ENCODE results near the gene KCND3.

The KCND3 gene

GRCh38 chr1:111798580-111798979 is 190.9 kb downstream of the KCND3 start:
- H3K4me3 ChIP-seq (ENCODE audit: low read length) = no peak overlapping the region
- no peak overlapping the region for H3K27ac ChIP-seq (ENCODE audit: low read length)
- H3K9me3 ChIP-seq (ENCODE audit: insufficient read depth, low read length) = no peaks in the 10 kb centered on the region
- no peaks in the 10 kb centered on the region for H3K36me3 ChIP-seq (replicated peaks; ENCODE audit: low read depth, low read length)
- no peak overlapping the region for H2AFZ ChIP-seq (ENCODE audit: low read depth, low read length)
- no peaks in the 10 kb centered on the region for H3K79me2 ChIP-seq (ENCODE audit: low read length)
- no peak overlapping the region for H3K9ac ChIP-seq (ENCODE audit: low read length)
- no peak overlapping the region for H3K4me2 ChIP-seq (ENCODE audit: low read length)
- no peaks in the 10 kb centered on the region for H3K4me1 ChIP-seq (ENCODE audit: low read length)
- no peak for TF ChIP-seq EZH2phosphoT487 (IDR thresholded peaks at IDR 0.05; ENCODE audit: low read depth)
- no peak for TF ChIP-seq CTCF (IDR thresholded peaks at IDR 0.05; ENCODE audit: low read depth, low read length)
- H3K27me3 ChIP-seq (ENCODE audit: low read depth, low read length) = peaks cover 4% of the 10 kb centered on the region; the same call in 1 of the 2 replicates
- H4K20me1 ChIP-seq (ENCODE audit: insufficient read depth, low read length) = no peaks in the 10 kb centered on the region

- Histone ChIP-seq H4K20me1 (ENCODE audit: insufficient read depth, low read length) (no peaks in the 10 kb centered on the region), H3K4me2 (ENCODE audit: low read length) (no peak overlapping the region), H3K9me3 (ENCODE audit: insufficient read depth, low read length) (no peaks in the 10 kb centered on the region), H3K4me1 (ENCODE audit: low read length) (no peaks in the 10 kb centered on the region), H3K4me3 (ENCODE audit: low read length) (no peak overlapping the region), H3K79me2 (ENCODE audit: low read length) (no peaks in the 10 kb centered on the region), H3K27me3 (ENCODE audit: low read depth, low read length) (peaks cover 14% of the 10 kb centered on the region; the same call in 1 of the 2 replicates), H3K9ac (ENCODE audit: low read length) (no peak overlapping the region), H3K36me3 (replicated peaks; ENCODE audit: low read depth, low read length) (no peaks in the 10 kb centered on the region), H2AFZ (ENCODE audit: low read depth, low read length) (no peak overlapping the region), H3K27ac (ENCODE audit: low read length) (no peak overlapping the region)
- TF ChIP-seq EZH2phosphoT487 (IDR thresholded peaks at IDR 0.05; ENCODE audit: low read depth) = no peak
- no peak for TF ChIP-seq CTCF (IDR thresholded peaks at IDR 0.05; ENCODE audit: low read depth, low read length)
These were observed 194.1 kb downstream of the KCND3 start for GRCh38 chr1:111795401-111795800.

GRCh38 chr1:111793923-111794322 is 195.5 kb downstream of the KCND3 start:
- no peak overlapping the region for H3K9ac ChIP-seq (ENCODE audit: low read length)
- no peak overlapping the region for H2AFZ ChIP-seq (ENCODE audit: low read depth, low read length)
- H3K9me3 ChIP-seq (ENCODE audit: insufficient read depth, low read length) = no peaks in the 10 kb centered on the region

GRCh38 chr1:111792249-111792648 is 197.2 kb downstream of the KCND3 start:
- TF ChIP-seq EZH2phosphoT487 (IDR thresholded peaks at IDR 0.05; ENCODE audit: low read depth) (no peak), CTCF (IDR thresholded peaks at IDR 0.05; ENCODE audit: low read depth, low read length) (no peak)
- no peak overlapping the region for H3K4me2 ChIP-seq (ENCODE audit: low read length)

More at GRCh38 chr1:111793923-111794322, 195.5 kb downstream of the KCND3 start:
- Histone ChIP-seq H3K36me3 (replicated peaks; ENCODE audit: low read depth, low read length) (no peaks in the 10 kb centered on the region), H3K4me1 (ENCODE audit: low read length) (no peaks in the 10 kb centered on the region), H3K79me2 (ENCODE audit: low read length) (no peaks in the 10 kb centered on the region), H4K20me1 (ENCODE audit: insufficient read depth, low read length) (no peaks in the 10 kb centered on the region), H3K27ac (ENCODE audit: low read length) (no peak overlapping the region), H3K4me2 (ENCODE audit: low read length) (no peak overlapping the region), H3K27me3 (ENCODE audit: low read depth, low read length) (peaks cover 15% of the 10 kb centered on the region; the same call in 1 of the 2 replicates), H3K4me3 (ENCODE audit: low read length) (no peak overlapping the region)
- no peak for TF ChIP-seq EZH2phosphoT487 (IDR thresholded peaks at IDR 0.05; ENCODE audit: low read depth)
- TF ChIP-seq CTCF (IDR thresholded peaks at IDR 0.05; ENCODE audit: low read depth, low read length) = no peak

More at GRCh38 chr1:111792249-111792648, 197.2 kb downstream of the KCND3 start:
- Histone ChIP-seq H3K9ac (ENCODE audit: low read length) (no peak overlapping the region), H3K27ac (ENCODE audit: low read length) (no peak overlapping the region), H4K20me1 (ENCODE audit: insufficient read depth, low read length) (no peaks in the 10 kb centered on the region), H3K79me2 (ENCODE audit: low read length) (no peaks in the 10 kb centered on the region), H3K27me3 (ENCODE audit: low read depth, low read length) (peaks cover 15% of the 10 kb centered on the region; the same call in 1 of the 2 replicates), H2AFZ (ENCODE audit: low read depth, low read length) (no peak overlapping the region), H3K4me1 (ENCODE audit: low read length) (no peaks in the 10 kb centered on the region), H3K9me3 (ENCODE audit: insufficient read depth, low read length) (no peaks in the 10 kb centered on the region), H3K4me3 (ENCODE audit: low read length) (no peak overlapping the region), H3K36me3 (replicated peaks; ENCODE audit: low read depth, low read length) (no peaks in the 10 kb centered on the region)
